Glutamatergic neuron (in vitro differentiated cells): ENCODE data around the gene SAE1. TPM values are rescaled to one million over a fixed set of nuclear protein-coding genes. Genes with fewer than 3 reads are reported as not detected.

Source experiments
- DNase-seq: peaks from one replicate; pipeline ENCODE4 v3.0.0; 2022
- H3K27ac Mint-ChIP-seq: one replicate; pipeline ENCODE4 v1.8.0; 2020; ENCODE audit warnings: mild to moderate bottlenecking, mixed read lengths, inconsistent platforms; ENCODE audit not compliant: unreplicated experiment
- H3K27me3 Mint-ChIP-seq: one replicate; pipeline ENCODE4 v1.8.0; 2020; ENCODE audit warnings: mild to moderate bottlenecking, moderate library complexity, mixed read lengths, inconsistent platforms; ENCODE audit not compliant: unreplicated experiment
- H3K36me3 Mint-ChIP-seq: one replicate; pipeline ENCODE4 v1.8.0; 2020; ENCODE audit warnings: mild to moderate bottlenecking, mixed read lengths, inconsistent platforms; ENCODE audit not compliant: unreplicated experiment
- H3K4me1 Mint-ChIP-seq: one replicate; pipeline ENCODE4 v1.8.0; 2020; ENCODE audit warnings: mild to moderate bottlenecking, low read depth, mixed read lengths, inconsistent platforms; ENCODE audit not compliant: unreplicated experiment
- H3K4me3 Mint-ChIP-seq: one replicate; pipeline ENCODE4 v1.8.0; 2020; ENCODE audit warnings: mild to moderate bottlenecking, mixed read lengths, inconsistent platforms; ENCODE audit not compliant: unreplicated experiment
- H3K9me3 Mint-ChIP-seq: one replicate; pipeline ENCODE4 v1.8.0; 2020; ENCODE audit warnings: mild to moderate bottlenecking, moderate library complexity, mixed read lengths, inconsistent platforms; ENCODE audit not compliant: unreplicated experiment
- CTCF ChIP-seq: fragments of 200-600 bp; sonication (generic); IDR thresholded peaks from one replicate; pipeline ENCODE4 v1.5.0; 2021; ENCODE audit not compliant: partially characterized antibody, unreplicated experiment
- total RNA-seq: library from RNA; stranded (reverse); fragmentation: NEBNext Ultra II Directional; extraction: Animal tissue kit (Norgen Biotek cat#: 25700); gene quantifications from one replicate; pipeline ENCODE4 v1.2.1, GENCODE V29; 2021; ENCODE audit not compliant: unreplicated experiment

SAE1 gene
- total RNA-seq, 1 donor from 2014 or later = 79.9 TPM

- no peak for TF ChIP-seq CTCF
- no peaks in the 10 kb centered on the region for H3K36me3 Mint-ChIP-seq
- H3K4me1 Mint-ChIP-seq = peaks cover 3% of the 10 kb centered on the region
- no peak overlapping the region for H3K27ac Mint-ChIP-seq
- H3K27me3 Mint-ChIP-seq = peaks cover 4% of the 10 kb centered on the region
- H3K4me3 Mint-ChIP-seq = no peak overlapping the region
- peaks cover 3% of the 10 kb centered on the region for H3K9me3 Mint-ChIP-seq
- no peak for DNase-seq
These were observed 40.8 kb upstream of the SAE1 start for GRCh38 chr19:47089767-47090350.

- peaks cover 7% of the 10 kb centered on the region for H3K9me3 Mint-ChIP-seq
- H3K27me3 Mint-ChIP-seq = peaks cover 2% of the 10 kb centered on the region
- no peak overlapping the region for H3K4me3 Mint-ChIP-seq
- no peak for DNase-seq
- TF ChIP-seq CTCF = no peak
- H3K36me3 Mint-ChIP-seq = no peaks in the 10 kb centered on the region
- peaks cover 27% of the 10 kb centered on the region for H3K4me1 Mint-ChIP-seq
- peak overlapping the region; percentile 6 for H3K27ac Mint-ChIP-seq
These were observed 37.4 kb upstream of the SAE1 start for GRCh38 chr19:47093254-47093653.

- Mint-ChIP-seq H3K9me3 (peaks cover 7% of the 10 kb centered on the region), H3K27ac (no peak overlapping the region), H3K4me3 (no peak overlapping the region), H3K4me1 (peaks cover 27% of the 10 kb centered on the region), H3K27me3 (peaks cover 2% of the 10 kb centered on the region), H3K36me3 (no peaks in the 10 kb centered on the region)
- DNase-seq = no peak
- no peak for TF ChIP-seq CTCF
These were observed 36.8 kb upstream of the SAE1 start for GRCh38 chr19:47093841-47094240.

- DNase-seq = no peak
- H3K27me3 Mint-ChIP-seq = peaks cover 2% of the 10 kb centered on the region
- H3K36me3 Mint-ChIP-seq = no peaks in the 10 kb centered on the region
- peaks cover 27% of the 10 kb centered on the region for H3K4me1 Mint-ChIP-seq
- peak overlapping the region; percentile 25 for H3K27ac Mint-ChIP-seq
- no peak overlapping the region for H3K4me3 Mint-ChIP-seq
- TF ChIP-seq CTCF = no peak
- H3K9me3 Mint-ChIP-seq = peaks cover 7% of the 10 kb centered on the region
These were observed 35.8 kb upstream of the SAE1 start for GRCh38 chr19:47094557-47095475.
